Measurements from ENCODE around the gene HAT1.

GRCh38 chr2:171986778-171987177 lies 64.5 kb downstream of the HAT1 start:
- TF ChIP-seq BHLHE40 (IDR thresholded peaks at IDR 0.05; ENCODE audit: low read depth, low read length) (no peak), POLR2A (IDR thresholded peaks at IDR 0.05; ENCODE audit: low read depth, low read length) (no peak), CTCF (conservative IDR thresholded peaks at IDR 0.05; ENCODE audit: low read depth, low read length) (no peak), USF2 (IDR thresholded peaks at IDR 0.05; ENCODE audit: low read depth, low read length) (no peak), CEBPB (IDR thresholded peaks at IDR 0.05; ENCODE audit: low read depth, low read length) (no peak), RAD21 (IDR thresholded peaks at IDR 0.05; ENCODE audit: low read length) (no peak), SMC3 (IDR thresholded peaks at IDR 0.05; ENCODE audit: low read depth, low read length) (no peak), RFX5 (IDR thresholded peaks at IDR 0.05; ENCODE audit: low read depth, low read length) (no peak), RCOR1 (IDR thresholded peaks at IDR 0.05; ENCODE audit: insufficient replicate concordance, low read length) (no peak), MAFK (IDR thresholded peaks at IDR 0.05; ENCODE audit: low read depth, low read length) (no peak)

All from IMR-90 (cell line).